Activated T-cell treated with anti-CD3 and anti-CD28 coated beads, Interleukin-2, amount 50 U/mL, for 72 hours (primary cell): ENCODE measurements around the gene CNTD1. TPM values are rescaled to one million over a fixed set of nuclear protein-coding genes. Genes with fewer than 3 reads are reported as not detected.

Experiments
- ATAC-seq, 2 donors: fragments of 150-1000 bp; cut with Tn5 transposase; replicated peaks in 1 of 2; 2 replicates each; pipeline ENCODE4 v1.10.0; 2021; ENCODE audit warnings: moderate library complexity in 2 of 2, mild to moderate bottlenecking in 1 of 2
- DNase-seq, 2 donors: peaks; one replicate each; pipeline ENCODE4 v3.0.0; 2021 to 2022; ENCODE audit warnings: mixed read lengths in 1 of 2
- H3K27ac Mint-ChIP-seq: one replicate; pipeline ENCODE4 v1.8.0; 2022; ENCODE audit warnings: mild to moderate bottlenecking, moderate library complexity, mixed read lengths
- H3K27me3 Mint-ChIP-seq: one replicate; pipeline ENCODE4 v1.8.0; 2022; ENCODE audit warnings: low read depth, mixed read lengths
- H3K36me3 Mint-ChIP-seq, 2 donors: one replicate each; pipeline ENCODE4 v1.8.0; 2022; ENCODE audit warnings: mixed read lengths in 2 of 2, mild to moderate bottlenecking in 1 of 2; ENCODE audit not compliant: insufficient read depth in 2 of 2
- H3K4me1 Mint-ChIP-seq: one replicate; pipeline ENCODE4 v1.8.0; 2022; ENCODE audit warnings: low read depth, mixed read lengths
- H3K4me3 Mint-ChIP-seq, 2 donors: one replicate each; pipeline ENCODE4 v1.8.0; 2022; ENCODE audit warnings: mild to moderate bottlenecking in 2 of 2, mixed read lengths in 2 of 2, moderate library complexity in 2 of 2
- H3K9me3 Mint-ChIP-seq, 2 donors: one replicate each; pipeline ENCODE4 v1.8.0; 2022; ENCODE audit warnings: mixed read lengths in 2 of 2
- total RNA-seq, 2 donors: library from RNA; stranded (reverse); gene quantifications; one replicate each; pipeline ENCODE4 v1.2.3, GENCODE V29; 2022

CNTD1 gene
- total RNA-seq, 2 donors from 2014 or later = 0.22 to 0.32 TPM

DNA sequence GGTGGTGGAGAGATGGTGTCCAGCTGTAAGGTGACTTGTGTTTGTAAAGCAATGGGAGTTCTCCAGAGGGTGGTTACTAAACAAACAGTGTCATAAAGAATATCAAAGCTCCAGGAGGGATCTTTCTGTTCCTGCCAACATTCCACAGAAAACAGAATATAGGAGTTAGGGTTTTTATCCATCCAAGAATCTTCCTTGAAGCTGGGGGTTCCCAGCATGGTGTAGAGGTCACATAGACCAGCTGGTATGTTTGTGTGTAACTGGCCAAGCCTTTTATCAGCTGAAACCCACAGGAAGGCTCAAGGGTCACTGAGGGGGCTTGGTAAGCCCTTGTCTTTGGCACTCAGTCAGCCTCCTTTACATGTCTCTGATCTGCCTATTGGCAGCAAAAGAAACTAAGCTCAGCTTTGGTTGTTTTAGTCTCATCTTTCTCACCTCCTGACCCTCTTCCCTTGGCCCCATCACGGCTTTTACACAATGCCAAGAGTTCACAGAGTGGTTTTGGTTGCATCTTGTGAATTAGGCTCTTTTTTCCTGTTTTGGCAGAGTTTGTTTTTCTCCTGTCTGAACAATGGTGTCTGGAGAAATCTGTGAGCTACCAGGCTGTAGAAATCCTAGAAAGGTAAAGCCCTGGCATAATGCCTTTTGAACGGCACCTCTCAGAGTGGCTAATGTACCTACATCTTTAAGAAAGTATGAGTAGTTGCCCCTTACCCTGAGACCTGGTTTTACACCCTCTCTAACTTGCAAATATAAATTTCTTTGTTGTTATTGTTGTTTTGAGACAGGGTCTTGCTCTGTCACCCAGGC, 4.6 kb downstream of the CNTD1 start:
- peaks cover 10% of the 10 kb centered on the region for H3K4me1 Mint-ChIP-seq
- peaks cover 0 to 2% of the 10 kb centered on the region in 2 donors for H3K9me3 Mint-ChIP-seq
- H3K36me3 Mint-ChIP-seq = peaks cover 0 to 4% of the 10 kb centered on the region in 2 donors
- no peaks in the 10 kb centered on the region for H3K27me3 Mint-ChIP-seq
- DNase-seq (no peak), ATAC-seq (no peak)
- H3K4me3 Mint-ChIP-seq = no peak overlapping the region
- no peak overlapping the region for H3K27ac Mint-ChIP-seq

DNA sequence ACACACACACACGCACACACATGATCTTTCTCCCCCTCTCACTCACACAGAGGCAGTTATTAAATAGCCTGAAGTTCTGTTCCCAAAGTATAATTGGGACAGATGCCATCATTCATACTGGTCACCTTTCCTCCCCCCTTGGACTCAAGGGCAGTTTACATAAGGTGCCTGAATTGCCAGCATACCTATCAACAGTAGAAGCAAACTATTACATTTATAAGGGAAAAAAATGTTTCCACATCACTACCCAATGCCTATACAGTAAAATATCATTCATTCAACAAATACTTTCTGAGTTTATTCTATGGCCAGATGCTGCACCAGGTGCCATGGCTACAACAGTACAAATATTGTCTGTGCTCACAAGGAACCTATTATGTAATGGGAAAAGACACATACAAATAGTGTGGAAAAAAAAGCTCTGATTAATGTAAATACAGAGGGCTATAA, 6.3 kb downstream of the CNTD1 start:
- ATAC-seq (no peak), DNase-seq (no peak)
- peaks cover 0 to 1% of the 10 kb centered on the region in 2 donors for H3K36me3 Mint-ChIP-seq
- no peaks in the 10 kb centered on the region for H3K4me1 Mint-ChIP-seq
- H3K4me3 Mint-ChIP-seq = no peak overlapping the region
- H3K9me3 Mint-ChIP-seq = no peaks in the 10 kb centered on the region
- no peaks in the 10 kb centered on the region for H3K27me3 Mint-ChIP-seq
- H3K27ac Mint-ChIP-seq = no peak overlapping the region

DNA sequence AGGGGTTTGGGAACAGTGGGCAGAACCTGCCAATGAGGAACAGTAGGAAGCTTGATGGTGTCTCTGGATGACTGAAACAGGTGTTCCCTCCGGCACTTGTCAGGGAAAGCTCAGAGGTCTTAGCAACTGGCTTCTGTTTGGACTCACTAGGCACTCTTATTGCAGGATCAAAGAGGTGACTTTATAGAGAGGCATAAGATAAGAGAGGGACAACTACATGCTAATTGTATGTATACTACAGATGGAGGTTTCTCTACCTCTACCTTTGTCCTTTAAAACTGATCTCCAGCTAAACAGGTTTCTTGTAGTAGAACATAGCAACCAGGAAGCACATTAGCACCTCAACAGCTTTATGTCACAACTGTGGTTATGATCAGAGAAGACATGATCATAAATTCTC, 7.6 kb downstream of the CNTD1 start:
- no peak overlapping the region for H3K4me3 Mint-ChIP-seq
- no peak overlapping the region for H3K27ac Mint-ChIP-seq
- H3K36me3 Mint-ChIP-seq = peaks cover 4 to 8% of the 10 kb centered on the region in 2 donors
- H3K9me3 Mint-ChIP-seq = no peaks in the 10 kb centered on the region
- H3K4me1 Mint-ChIP-seq = no peaks in the 10 kb centered on the region
- H3K27me3 Mint-ChIP-seq = no peaks in the 10 kb centered on the region
- DNase-seq (no peak), ATAC-seq (no peak)

DNA sequence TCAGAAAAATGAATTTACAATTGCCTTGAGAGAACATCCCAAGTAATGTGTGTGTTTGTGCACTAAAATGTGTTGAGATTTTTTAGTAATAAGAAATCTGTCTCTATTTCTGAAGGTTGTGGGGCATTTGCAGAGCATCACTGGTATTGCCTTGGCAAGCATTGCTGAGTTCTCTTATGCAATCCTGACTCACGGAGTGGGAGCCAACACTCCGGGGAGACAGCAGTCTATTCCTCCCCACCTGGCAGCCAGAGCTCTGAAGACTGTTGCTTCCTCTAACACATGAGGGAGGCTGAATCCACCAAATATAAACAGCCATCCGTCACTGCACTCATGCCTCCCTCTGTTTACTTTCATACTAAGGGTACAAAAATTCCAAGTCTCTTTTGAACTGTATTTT, 10.6 kb downstream of the CNTD1 start:
- Mint-ChIP-seq H3K27ac (no peak overlapping the region), H3K9me3 (no peaks in the 10 kb centered on the region), H3K4me1 (no peaks in the 10 kb centered on the region), H3K4me3 (no peak overlapping the region), H3K36me3 (peaks cover 8 to 17% of the 10 kb centered on the region in 2 donors), H3K27me3 (no peaks in the 10 kb centered on the region)
- DNase-seq (no peak), ATAC-seq (no peak)

DNA sequence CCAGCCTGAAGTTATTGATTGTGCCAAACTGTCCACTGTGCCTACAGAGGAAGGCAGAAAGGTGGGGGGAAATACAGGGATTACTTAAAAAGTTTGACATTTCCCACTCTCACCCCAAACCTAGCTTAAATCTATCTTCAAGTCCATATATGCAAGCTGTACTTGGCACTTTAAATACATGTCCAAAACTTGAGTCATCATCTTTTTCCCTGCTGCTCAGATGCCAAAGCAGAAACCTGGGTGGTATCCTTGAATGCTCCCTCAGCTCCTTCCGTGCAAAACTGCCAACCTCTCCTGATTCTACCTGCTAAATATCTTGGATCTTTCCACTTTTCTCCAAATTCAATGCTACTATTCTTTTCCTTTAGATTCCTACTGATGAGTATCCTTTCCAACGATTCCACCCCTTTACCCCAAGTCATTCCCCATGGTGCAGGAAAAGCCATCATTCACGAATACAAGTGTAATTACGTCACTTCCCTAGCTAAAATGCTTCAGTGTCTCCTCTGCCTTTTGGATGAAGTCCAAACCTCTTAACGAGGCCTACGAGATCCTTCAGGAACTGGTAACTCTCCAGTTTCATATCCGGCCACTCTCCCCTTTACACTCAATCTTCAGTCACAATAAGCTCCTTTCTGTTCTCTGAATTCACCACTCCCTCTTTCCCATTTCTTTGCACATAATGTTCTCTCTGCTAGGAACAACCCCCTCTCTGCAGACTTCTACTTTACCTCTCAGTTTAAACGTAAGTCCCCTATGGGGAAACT, 16.2 kb downstream of the CNTD1 start:
- no peak for ATAC-seq
- peaks cover 19 to 41% of the 10 kb centered on the region in 2 donors for H3K36me3 Mint-ChIP-seq
- H3K27me3 Mint-ChIP-seq = no peaks in the 10 kb centered on the region
- no peaks in the 10 kb centered on the region for H3K4me1 Mint-ChIP-seq
- H3K9me3 Mint-ChIP-seq = no peaks in the 10 kb centered on the region
- no peak for DNase-seq
- no peak overlapping the region for H3K4me3 Mint-ChIP-seq
- H3K27ac Mint-ChIP-seq = no peak overlapping the region

DNA sequence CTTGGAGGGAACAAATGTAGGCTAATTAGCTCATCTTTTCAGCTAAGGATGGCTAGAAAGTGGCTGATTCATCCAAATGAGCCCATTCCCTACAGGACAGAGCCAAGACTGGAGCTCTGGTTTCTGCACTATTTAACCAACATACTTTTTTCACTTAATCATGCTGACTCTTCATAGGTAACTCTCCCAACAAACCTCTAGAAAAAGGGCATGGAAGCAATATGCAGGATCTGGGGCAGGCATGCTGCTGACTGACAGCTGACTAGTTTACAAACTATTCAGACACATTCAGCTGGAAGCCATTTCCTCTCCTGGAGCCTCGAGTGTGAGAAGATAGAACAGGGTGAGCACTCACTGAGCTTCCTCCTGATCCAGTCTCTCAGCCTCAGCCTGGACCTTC, 19.2 kb downstream of the CNTD1 start:
- Mint-ChIP-seq H3K4me1 (peaks cover 13% of the 10 kb centered on the region), H3K36me3 (peaks cover 15 to 43% of the 10 kb centered on the region in 2 donors), H3K27ac (no peak overlapping the region), H3K9me3 (no peaks in the 10 kb centered on the region), H3K27me3 (no peaks in the 10 kb centered on the region), H3K4me3 (no peak overlapping the region)
- ATAC-seq = no peak
- DNase-seq = no peak

DNA sequence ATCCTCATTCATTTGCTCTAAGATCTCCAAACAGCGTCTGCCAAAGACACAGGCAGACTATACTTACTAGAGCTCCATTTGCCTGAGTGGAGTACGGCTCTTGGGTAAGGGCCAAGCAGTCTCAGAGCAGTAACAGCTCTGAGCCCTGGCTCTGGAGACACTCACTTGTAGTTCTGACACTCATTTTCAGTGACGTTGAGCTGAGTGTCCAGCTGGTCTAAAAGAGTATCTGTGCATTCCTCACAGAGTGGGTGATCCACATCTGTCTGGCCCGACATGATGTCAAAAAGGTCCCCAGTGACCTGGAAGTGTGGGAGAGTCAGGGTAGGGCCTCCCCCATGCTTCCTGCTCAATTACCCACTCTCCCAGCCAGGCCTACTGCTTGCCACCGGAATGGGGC, 19.7 kb downstream of the CNTD1 start:
- H3K9me3 Mint-ChIP-seq = no peaks in the 10 kb centered on the region
- H3K4me3 Mint-ChIP-seq = no peak overlapping the region
- peaks cover 14% of the 10 kb centered on the region for H3K4me1 Mint-ChIP-seq
- no peaks in the 10 kb centered on the region for H3K27me3 Mint-ChIP-seq
- ATAC-seq (no peak), DNase-seq (no peak)
- no peak overlapping the region for H3K27ac Mint-ChIP-seq
- peaks cover 15 to 43% of the 10 kb centered on the region in 2 donors for H3K36me3 Mint-ChIP-seq

DNA sequence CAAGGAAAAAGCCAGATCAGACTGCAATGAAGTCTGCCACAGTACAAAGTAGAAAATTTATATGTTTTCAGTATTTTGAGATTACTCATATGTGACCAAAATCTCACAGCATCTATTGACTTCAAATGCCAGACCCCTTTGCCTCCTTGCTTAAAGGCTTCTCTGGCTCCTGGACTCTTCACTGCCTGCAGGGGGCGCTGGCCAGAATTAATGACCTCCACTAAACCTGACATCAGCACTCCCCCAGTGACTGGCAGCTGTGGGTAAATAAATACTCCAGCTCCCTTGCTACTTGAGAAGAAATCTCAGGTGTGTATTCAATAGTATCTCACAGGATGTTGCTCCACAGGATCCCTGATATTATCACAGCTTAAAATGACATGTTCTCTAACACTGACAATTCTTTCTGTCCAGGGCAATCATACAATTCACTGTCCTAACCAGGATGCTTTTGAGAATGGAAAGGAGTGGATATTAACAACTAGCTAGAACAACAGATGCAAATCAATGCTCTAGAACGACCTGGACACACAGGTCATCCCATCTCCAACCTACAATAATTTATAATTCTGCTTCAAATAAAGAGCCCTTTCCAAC, 21.4 kb downstream of the CNTD1 start:
- Mint-ChIP-seq H3K9me3 (no peaks in the 10 kb centered on the region), H3K27me3 (no peaks in the 10 kb centered on the region), H3K27ac (no peak overlapping the region), H3K4me1 (peaks cover 20% of the 10 kb centered on the region), H3K4me3 (no peak overlapping the region), H3K36me3 (peaks cover 10 to 37% of the 10 kb centered on the region in 2 donors)
- peak; percentile 27 to 33 for ATAC-seq
- DNase-seq = peak; percentile 73 to 77

DNA sequence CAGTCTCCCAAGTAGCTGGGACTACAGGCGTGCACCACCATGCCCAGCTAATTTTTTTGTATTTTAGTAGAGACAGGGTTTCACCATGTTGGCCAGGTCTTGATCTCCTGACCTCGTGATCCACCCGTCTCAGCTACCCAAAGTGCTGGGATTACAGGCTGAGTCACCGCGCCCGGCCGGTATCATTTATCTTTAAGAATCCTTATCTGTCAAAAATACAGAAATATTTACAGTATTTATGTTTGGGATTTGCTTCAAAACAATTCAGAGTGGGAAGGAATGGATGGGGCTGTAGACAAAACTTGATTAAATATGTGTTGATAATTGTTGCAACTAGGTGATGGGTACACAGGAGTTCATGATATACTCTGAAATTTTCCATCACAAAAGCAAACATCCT, 22.5 kb downstream of the CNTD1 start:
- no peaks in the 10 kb centered on the region for H3K9me3 Mint-ChIP-seq
- no peak overlapping the region for H3K27ac Mint-ChIP-seq
- H3K27me3 Mint-ChIP-seq = no peaks in the 10 kb centered on the region
- ATAC-seq (no peak), DNase-seq (no peak)
- H3K36me3 Mint-ChIP-seq = peaks cover 5 to 32% of the 10 kb centered on the region in 2 donors
- H3K4me1 Mint-ChIP-seq = peaks cover 20% of the 10 kb centered on the region
- no peak overlapping the region for H3K4me3 Mint-ChIP-seq

DNA sequence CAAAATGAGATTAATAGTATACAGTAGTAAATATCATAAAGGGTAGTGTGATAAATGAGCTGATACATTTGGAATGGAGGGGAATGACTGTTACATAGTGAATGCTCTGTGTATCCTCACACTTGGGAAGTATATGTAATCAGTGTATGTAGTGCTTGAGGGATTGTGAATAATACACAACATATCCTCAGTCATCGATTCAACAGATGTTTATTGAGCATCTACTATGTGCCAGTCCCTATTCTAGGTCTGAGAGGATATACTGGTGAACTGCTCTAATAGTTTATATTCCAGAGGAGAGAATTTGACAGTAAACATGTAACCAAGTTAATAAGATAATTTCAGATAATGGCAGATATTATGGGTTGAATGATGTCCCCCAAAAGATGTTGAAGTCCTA, 28.8 kb downstream of the CNTD1 start:
- Mint-ChIP-seq H3K36me3 (peaks cover 3% of the 10 kb centered on the region in 2 donors), H3K27me3 (peaks cover 11% of the 10 kb centered on the region)
- ATAC-seq = no peak

DNA sequence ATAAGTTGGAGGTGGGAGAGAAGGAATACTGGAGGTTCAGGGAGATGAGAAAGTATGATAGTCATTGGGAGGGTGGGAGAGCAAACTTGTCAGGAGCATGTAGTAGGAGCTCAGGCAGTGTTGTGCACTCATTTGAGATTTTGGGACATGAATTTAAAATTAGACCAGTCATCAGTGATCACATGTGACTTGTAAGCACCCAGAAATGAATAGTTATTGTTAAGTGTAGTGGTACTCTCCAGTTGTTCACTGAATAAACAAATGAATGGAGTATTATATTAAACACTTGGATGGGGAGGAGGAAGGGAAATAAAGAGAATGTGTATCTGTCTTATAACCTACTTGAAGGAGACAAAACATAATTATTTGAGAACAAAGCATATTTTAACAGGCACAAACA, 32.3 kb downstream of the CNTD1 start:
- no peaks in the 10 kb centered on the region for H3K9me3 Mint-ChIP-seq
- H3K27ac Mint-ChIP-seq = no peak overlapping the region
- peaks cover 2 to 3% of the 10 kb centered on the region in 2 donors for H3K36me3 Mint-ChIP-seq
- DNase-seq (no peak), ATAC-seq (no peak)
- H3K4me3 Mint-ChIP-seq = no peak overlapping the region
- H3K27me3 Mint-ChIP-seq = peaks cover 11% of the 10 kb centered on the region
- H3K4me1 Mint-ChIP-seq = peaks cover 28% of the 10 kb centered on the region

More for the DNA sequence above, 28.8 kb downstream of the CNTD1 start:
- Mint-ChIP-seq H3K27ac (no peak overlapping the region), H3K4me1 (peaks cover 18% of the 10 kb centered on the region), H3K9me3 (no peaks in the 10 kb centered on the region), H3K4me3 (no peak overlapping the region)
- DNase-seq = no peak

DNA sequence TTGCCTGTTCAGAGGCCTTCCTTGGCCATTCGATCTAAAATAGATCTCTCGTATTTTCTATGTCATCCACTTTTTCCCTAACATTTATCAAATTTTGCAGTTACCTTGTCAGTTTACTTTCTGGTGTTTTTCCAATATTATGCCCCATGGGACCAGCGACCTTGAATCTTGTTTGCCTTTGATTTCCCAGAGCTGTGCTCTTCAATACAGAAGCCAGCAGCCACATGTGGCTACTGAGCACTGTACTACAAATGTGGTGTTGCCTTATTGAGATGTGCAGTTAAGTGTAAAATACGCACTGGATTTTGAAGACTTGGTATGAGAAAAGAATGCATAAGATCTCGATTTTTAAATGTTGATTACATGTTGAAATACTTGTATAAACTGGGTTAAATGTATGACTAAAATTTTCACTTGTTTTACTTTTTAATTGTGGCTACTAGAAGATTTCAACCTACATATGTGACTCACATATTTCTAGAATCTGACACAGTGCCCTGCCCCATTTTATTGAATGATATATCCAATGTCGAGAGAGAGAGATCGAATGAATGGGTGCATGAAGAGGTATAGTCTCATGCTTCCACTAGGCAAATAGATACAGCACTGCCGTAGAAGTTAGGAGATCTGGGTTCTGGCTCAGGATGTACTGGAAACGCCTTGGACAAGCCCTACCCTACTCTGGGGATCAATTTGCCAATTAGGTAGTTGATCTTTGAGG, 33.7 kb downstream of the CNTD1 start:
- ATAC-seq (peak; percentile 28 to 32), DNase-seq (no peak)
- H3K27me3 Mint-ChIP-seq = peaks cover 9% of the 10 kb centered on the region
- H3K27ac Mint-ChIP-seq = peak overlapping the region; percentile 93
- peaks cover 34% of the 10 kb centered on the region for H3K4me1 Mint-ChIP-seq
- H3K9me3 Mint-ChIP-seq = no peaks in the 10 kb centered on the region
- H3K4me3 Mint-ChIP-seq = peak overlapping the region; percentile 90 to 92
- peaks cover 3 to 10% of the 10 kb centered on the region in 2 donors for H3K36me3 Mint-ChIP-seq
